ENCODE results near the gene SOS2. TPM values are rescaled to one million over a fixed set of nuclear protein-coding genes. Genes with fewer than 3 reads are reported as not detected.

SOS2 gene
- polyA plus RNA-seq, 3 donors, result 9.3 to 24.3 (median 12.0) TPM

DNA sequence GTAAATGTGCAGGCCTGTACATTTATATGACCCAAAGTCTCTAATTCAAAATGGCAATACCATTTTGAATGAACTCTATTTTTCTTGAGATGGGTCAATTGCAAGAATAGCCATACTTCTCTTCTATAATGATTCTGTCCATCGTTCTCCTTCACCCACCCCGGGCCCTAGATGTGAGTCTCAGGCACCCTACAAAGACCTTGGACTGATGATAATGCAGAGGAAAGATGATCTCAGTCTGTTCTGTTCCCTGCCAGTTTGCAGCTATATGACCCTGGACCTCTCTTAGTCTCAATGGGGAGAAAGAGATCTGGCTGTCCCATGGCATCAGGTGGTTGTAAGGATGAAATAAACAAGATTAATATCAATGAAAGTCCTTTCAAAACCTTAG lies 145.1 kb downstream of the SOS2 start:
- H3K36me3 ChIP-seq (replicated peaks in 1 of 2; ENCODE audit: control insufficient read depth in 1 of 2, insufficient read depth in 2 of 2, low read length in 2 of 2), result peaks cover 0 to 11% of the 10 kb centered on the region in 2 donors
- Mint-ChIP-seq H3K36me3 (peaks cover 12 to 16% of the 10 kb centered on the region in 2 donors), H3K4me3 (no peak overlapping the region), H3K4me1 (peaks cover 27% of the 10 kb centered on the region), H3K27me3 (ENCODE audit: low read depth in 3 of 3) (peaks cover 0 to 1% (median 0%) of the 10 kb centered on the region in 3 donors), H3K9me3 (no peaks in the 10 kb centered on the region), H3K27ac (peak overlapping the region in 1 of 7 donors; percentile 67)
- no peak for DNase-seq
- H3K4me2 ChIP-seq (replicated peaks; ENCODE audit: extremely low read depth, low read length, poor library complexity, severe bottlenecking), result no peak overlapping the region
- no peaks in the 10 kb centered on the region for H3K9me3 ChIP-seq (replicated peaks in 1 of 2; ENCODE audit: control insufficient read depth in 1 of 2, insufficient read depth in 1 of 2, low read length in 2 of 2)
- H2AFZ ChIP-seq (ENCODE audit: insufficient read depth, low read depth, low read length, poor library complexity, severe bottlenecking), result no peak overlapping the region
- intact Hi-C loops (cut with micrococcal nuclease), result no loop called here
- H3K4me3 ChIP-seq (replicated peaks in 1 of 3; ENCODE audit: low read depth in 2 of 3, low read length in 3 of 3), result no peak overlapping the region
- TF ChIP-seq, protein P1, sequence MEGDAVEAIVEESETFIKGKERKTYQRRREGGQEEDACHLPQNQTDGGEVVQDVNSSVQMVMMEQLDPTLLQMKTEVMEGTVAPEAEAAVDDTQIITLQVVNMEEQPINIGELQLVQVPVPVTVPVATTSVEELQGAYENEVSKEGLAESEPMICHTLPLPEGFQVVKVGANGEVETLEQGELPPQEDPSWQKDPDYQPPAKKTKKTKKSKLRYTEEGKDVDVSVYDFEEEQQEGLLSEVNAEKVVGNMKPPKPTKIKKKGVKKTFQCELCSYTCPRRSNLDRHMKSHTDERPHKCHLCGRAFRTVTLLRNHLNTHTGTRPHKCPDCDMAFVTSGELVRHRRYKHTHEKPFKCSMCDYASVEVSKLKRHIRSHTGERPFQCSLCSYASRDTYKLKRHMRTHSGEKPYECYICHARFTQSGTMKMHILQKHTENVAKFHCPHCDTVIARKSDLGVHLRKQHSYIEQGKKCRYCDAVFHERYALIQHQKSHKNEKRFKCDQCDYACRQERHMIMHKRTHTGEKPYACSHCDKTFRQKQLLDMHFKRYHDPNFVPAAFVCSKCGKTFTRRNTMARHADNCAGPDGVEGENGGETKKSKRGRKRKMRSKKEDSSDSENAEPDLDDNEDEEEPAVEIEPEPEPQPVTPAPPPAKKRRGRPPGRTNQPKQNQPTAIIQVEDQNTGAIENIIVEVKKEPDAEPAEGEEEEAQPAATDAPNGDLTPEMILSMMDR (IDR thresholded peaks at IDR 0.05), result no peak
- no peak overlapping the region for H3K27ac ChIP-seq (ENCODE audit: low read depth in 1 of 2, low read length in 2 of 2)
- no peak overlapping the region for H3K9ac ChIP-seq (ENCODE audit: insufficient read depth, low read length, poor library complexity, severe bottlenecking)
- no peaks in the 10 kb centered on the region for H3K79me2 ChIP-seq (ENCODE audit: insufficient read depth, low read length)
- no peaks in the 10 kb centered on the region for H4K20me1 ChIP-seq (ENCODE audit: insufficient read depth, low read length)
- no peaks in the 10 kb centered on the region for H3K27me3 ChIP-seq (ENCODE audit: control insufficient read depth in 2 of 2, insufficient read depth in 2 of 2, low read length in 2 of 2)
- H3K4me1 ChIP-seq (ENCODE audit: control insufficient read depth in 1 of 2, insufficient read depth in 2 of 2, low read length in 2 of 2), result peaks cover 19 to 28% of the 10 kb centered on the region in 2 donors
- no CpG with 5 or more reads among the region's 2 CpGs for WGBS (ENCODE audit: insufficient coverage)

DNA sequence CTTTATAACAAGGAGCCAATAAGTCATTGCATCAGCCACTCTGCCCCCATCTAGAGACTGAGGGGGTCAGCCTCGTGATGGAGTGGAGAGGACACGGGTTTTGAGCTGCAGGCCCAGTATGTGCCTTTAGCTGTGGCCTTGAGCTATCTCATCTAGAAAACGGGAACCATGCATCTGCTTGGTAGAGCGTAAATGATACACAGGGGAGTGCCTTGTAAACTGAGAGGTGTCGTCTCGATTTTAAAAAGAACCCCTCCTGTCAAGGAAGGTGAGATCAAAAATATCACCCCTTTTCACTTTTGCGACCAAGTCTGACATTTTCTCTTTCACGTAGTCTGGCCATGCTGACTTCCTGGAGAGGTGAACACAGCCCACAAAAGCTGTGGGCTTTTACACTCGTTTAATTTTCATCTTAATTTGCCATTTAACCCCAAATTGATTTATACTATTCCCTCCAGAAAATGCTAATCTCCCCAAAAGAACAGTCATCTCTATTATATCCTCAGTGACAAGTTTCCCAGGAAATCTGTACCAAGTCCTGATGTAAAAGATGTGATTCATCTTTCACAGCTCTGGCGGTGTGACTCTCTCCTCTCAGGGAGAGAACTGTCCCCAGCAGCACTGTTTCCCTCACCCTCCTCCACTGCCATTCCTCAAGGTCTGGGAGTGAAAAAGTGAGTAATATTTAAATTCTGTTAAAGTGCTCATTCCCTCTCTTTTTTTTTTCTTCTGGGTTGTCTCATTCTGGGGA lies 145.6 kb downstream of the SOS2 start:
- peaks cover 0 to 1% (median 0%) of the 10 kb centered on the region in 3 donors for H3K27me3 Mint-ChIP-seq (ENCODE audit: low read depth in 3 of 3)
- Histone ChIP-seq H3K9ac (ENCODE audit: insufficient read depth, low read length, poor library complexity, severe bottlenecking) (no peak overlapping the region), H3K27me3 (ENCODE audit: control insufficient read depth in 2 of 2, insufficient read depth in 2 of 2, low read length in 2 of 2) (no peaks in the 10 kb centered on the region), H3K36me3 (replicated peaks in 1 of 2; ENCODE audit: control insufficient read depth in 1 of 2, insufficient read depth in 2 of 2, low read length in 2 of 2) (peaks cover 0 to 11% of the 10 kb centered on the region in 2 donors), H3K4me3 (replicated peaks in 1 of 3; ENCODE audit: low read depth in 2 of 3, low read length in 3 of 3) (no peak overlapping the region), H3K27ac (ENCODE audit: low read depth in 1 of 2, low read length in 2 of 2) (no peak overlapping the region), H3K4me1 (ENCODE audit: control insufficient read depth in 1 of 2, insufficient read depth in 2 of 2, low read length in 2 of 2) (peaks cover 15 to 24% of the 10 kb centered on the region in 2 donors), H3K9me3 (replicated peaks in 1 of 2; ENCODE audit: control insufficient read depth in 1 of 2, insufficient read depth in 1 of 2, low read length in 2 of 2) (no peaks in the 10 kb centered on the region), H2AFZ (ENCODE audit: insufficient read depth, low read depth, low read length, poor library complexity, severe bottlenecking) (no peak overlapping the region), H3K79me2 (ENCODE audit: insufficient read depth, low read length) (no peaks in the 10 kb centered on the region), H3K4me2 (replicated peaks; ENCODE audit: extremely low read depth, low read length, poor library complexity, severe bottlenecking) (no peak overlapping the region), H4K20me1 (ENCODE audit: insufficient read depth, low read length) (no peaks in the 10 kb centered on the region)
- H3K4me1 Mint-ChIP-seq, result peaks cover 23% of the 10 kb centered on the region
- H3K4me3 Mint-ChIP-seq, result no peak overlapping the region
- TF ChIP-seq, protein P1 (IDR thresholded peaks at IDR 0.05), result no peak
- peak overlapping the region in 2 of 7 donors; percentile 34 to 67 for H3K27ac Mint-ChIP-seq
- H3K36me3 Mint-ChIP-seq, result peaks cover 12 to 16% of the 10 kb centered on the region in 2 donors
- intact Hi-C loops (cut with micrococcal nuclease), result no loop called here
- WGBS (ENCODE audit: insufficient coverage), result 95% methylated on average over 4 of the region's 10 CpGs
- DNase-seq, result peak in 1 of 3 donors; percentile 33
- no peaks in the 10 kb centered on the region for H3K9me3 Mint-ChIP-seq

Data from CD14-positive monocyte (primary cell).